HG03469 (cell line): ENCODE measurements around the gene MRTFB.
"Not testable (repeated sequence)": the region's sequence is repeated elsewhere in the genome, so short reads cannot be mapped to it uniquely, and the experiment has no call there.

Experiments
- ATAC-seq: cut with Tn5 transposase; IDR thresholded peaks from one replicate; pipeline ENCODE4 v1.9.1; 2021; ENCODE audit warnings: mild to moderate bottlenecking, moderate library complexity, moderate number of reproducible peaks; ENCODE audit not compliant: unreplicated experiment

Gene MRTFB

GRCh38 chr16:14181371-14182050 lies 110.4 kb downstream of the MRTFB start:
- no peak for ATAC-seq

DNA sequence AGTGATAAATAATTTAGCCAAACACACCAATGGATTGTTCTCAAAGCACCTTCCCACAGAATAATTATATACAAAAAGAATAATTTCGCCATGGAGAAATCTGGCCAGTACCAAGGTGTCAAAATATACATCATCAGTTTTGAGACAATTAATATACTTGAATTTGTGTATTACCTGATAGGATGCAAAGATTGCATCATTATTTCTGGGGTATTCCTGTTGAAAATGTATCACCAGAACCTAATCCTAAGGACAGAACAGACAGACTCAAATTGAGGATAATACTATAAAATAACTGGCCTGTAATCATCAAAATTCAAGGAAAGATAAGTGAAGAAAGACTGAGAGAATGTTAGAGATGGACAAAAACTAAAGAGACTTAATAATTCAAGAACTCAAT lies 111.9 kb downstream of the MRTFB start:
- no peak for ATAC-seq

DNA sequence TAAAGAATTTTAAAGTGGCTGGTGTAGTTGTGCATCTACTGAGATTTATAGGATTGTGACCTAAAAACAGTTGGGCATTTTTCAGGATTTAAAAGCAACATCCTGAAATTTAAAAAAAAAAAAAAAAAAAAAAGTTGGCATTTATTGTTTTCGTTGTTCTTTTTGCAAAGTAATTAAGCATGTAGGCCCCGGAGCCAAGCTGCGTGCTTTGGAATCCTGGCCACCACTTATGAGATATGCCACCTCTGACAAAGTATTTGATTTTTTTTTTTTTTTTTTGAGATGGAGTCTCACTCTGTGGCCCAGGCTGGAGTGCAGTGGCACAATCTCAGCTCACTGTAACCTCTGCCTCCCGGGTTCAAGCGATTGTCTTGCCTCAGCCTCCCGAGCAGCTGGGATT lies 112.8 kb downstream of the MRTFB start:
- ATAC-seq: not testable (repeated sequence)

DNA sequence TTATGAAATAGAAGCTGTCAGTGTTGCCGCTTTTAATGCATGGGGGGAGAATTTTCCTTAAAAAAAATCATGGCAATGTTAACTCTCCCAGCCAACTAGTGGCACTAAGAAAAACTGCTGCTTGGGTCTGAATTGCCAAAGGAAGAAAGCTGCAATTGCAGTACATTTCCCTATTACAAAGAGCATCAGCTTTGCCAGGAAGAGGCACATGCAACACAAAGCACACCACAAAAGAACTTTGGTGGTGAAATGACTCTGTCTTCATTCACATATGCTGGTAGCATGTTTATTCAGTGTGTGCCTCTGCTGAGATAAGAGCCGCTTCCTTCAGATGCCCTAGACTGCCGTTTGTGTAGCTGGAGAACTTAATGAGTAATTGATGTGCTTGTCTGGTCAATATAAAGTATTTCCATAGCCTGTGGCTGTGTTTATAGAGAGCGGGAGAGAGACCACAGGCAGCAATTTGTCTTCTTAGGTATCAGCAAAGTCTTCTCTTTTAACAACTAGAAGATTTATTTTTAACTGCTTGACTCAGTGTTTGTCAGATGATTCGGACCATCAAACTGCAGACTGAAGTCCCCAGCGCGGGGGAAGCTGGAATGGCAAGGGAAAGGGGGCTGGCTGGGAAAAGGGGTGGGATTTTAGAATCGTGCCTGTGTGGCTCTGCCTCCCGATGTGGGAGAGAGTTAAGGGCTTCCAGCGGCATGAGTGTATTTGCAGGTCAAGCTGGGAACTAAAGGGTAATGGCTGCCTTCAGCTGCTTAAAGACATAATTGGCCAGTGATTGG lies 115.1 kb downstream of the MRTFB start:
- ATAC-seq: no peak

- no peak for ATAC-seq
These were observed 115.7 kb downstream of the MRTFB start for GRCh38 chr16:14186795-14187221.

- no peak for ATAC-seq
These were observed 116.6 kb downstream of the MRTFB start for GRCh38 chr16:14187517-14188338.

DNA sequence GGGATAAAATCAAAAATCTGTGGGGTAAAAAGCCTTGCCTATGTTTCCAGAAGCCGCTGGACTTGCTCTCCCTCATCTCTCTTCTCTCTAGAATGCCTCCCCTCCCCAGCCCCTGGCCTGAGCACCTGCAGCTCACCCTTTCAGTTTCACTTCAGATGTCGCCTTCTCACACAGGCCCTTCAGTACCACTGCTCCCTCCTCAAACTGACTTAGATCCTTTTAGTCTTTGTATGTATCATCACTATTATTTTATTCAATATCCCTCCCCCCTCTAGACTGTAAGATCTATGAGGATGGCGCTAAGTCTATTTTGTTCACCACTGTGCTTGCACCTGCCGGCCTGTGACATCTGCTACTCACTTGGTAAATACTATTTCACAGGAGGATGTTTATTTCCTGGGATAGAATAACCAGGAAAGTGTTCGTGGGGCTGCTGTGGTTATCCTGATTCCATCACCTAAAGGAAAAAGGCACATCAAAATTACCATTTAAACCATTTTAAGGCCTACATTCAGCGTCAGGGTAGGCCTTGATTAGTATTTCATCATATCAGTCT lies 122.3 kb downstream of the MRTFB start:
- ATAC-seq: no peak

DNA sequence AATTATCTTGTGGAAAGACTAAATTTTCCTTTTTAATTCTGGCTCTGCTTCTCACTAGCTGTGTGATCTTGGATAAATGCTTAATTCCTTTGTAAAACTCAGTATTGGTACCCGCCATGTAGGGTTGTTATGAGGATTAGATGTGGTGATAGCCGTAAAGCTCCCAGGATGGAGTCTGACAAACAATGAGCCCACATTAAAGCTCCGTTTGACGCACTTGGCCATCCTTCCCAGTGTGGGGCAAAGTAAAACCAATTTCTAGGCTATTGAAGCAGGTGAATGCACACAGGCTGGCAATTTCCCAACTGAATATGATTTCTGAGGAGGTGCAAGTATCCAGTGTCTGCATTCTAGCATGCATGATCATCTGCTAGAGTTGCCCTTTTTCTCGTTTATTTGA lies 123.6 kb downstream of the MRTFB start:
- no peak for ATAC-seq

- ATAC-seq: no peak
These were observed 124.9 kb downstream of the MRTFB start for GRCh38 chr16:14196011-14196410.

GRCh38 chr16:14196539-14196938 lies 125.4 kb downstream of the MRTFB start:
- ATAC-seq: no peak

DNA sequence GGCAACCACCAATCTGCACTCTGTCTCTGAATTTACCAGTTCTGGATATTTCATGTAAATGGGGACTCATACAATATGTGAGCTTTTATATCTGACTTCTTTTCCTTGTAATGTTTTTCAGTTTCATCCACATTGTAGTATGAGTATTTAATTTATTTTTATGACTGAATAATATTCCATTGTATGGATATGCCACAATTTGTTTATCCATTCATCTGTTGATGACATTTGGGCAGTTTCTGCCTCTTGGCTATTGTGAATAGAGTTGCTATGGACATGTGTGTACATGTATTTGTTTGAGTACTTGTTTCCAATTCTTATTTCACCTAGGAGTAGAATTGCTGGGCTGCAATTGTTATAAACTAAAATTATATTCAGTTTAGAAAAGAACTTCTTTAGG lies 126.9 kb downstream of the MRTFB start:
- no peak for ATAC-seq

- ATAC-seq: no peak
These were observed 127.5 kb downstream of the MRTFB start for GRCh38 chr16:14198572-14198971.

DNA sequence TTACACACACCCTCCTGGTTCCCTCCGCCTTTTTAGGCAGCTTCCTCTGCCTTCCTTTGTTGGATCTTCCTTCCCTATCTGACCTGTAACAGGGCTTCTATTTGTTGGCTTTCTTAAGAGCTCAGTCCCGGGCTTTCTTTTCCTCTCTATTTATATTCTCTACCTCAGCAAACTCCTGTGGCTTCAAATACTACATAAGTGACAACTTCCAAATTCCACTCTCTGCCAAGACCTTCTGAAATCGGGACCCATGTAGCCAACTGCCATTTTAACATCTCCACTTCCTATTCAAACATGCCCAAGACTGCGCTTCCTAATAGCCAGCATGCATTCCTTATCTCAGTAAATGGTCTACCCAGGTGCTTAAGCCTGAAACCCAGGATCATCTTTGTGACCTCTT lies 128.1 kb downstream of the MRTFB start:
- ATAC-seq: no peak

DNA sequence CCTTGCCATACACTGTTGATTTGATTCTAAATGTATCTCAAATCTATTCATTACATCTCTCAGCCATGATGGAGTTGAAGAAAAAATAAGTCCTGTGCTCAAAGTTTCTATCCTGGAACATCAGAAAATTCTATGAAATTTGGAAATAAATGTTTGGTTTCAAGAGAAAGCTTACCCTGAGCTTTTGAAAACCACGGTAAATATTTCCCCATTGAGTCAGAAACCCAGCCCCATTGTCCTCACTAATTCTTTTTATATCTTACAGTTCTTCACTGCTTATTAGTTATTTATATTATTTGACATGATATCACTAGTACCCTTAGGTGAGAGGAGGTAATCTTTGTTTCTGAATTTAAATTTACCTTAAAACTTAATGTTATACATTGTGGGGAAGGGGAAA lies 128.5 kb downstream of the MRTFB start:
- no peak for ATAC-seq

DNA sequence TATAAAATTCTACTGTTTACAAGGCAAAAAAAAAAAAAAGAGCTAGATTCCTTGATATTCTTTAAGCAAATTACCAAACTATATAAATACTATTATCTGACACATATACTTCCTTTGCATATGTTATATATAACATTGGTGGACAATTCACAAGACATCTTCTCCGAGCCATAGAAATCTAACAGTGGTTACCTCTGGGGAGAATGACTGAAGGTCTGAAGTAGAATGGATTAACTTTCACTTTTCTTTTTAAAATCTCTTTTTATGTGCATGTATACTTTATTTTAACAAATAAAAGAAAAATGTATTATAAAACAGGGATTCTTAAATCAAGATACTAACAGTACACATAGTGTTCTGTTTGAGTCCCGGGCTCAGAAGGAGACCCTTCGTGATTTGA lies 131.0 kb downstream of the MRTFB start:
- ATAC-seq: no peak

- no peak for ATAC-seq
These were observed 131.6 kb downstream of the MRTFB start for GRCh38 chr16:14202697-14203096.

DNA sequence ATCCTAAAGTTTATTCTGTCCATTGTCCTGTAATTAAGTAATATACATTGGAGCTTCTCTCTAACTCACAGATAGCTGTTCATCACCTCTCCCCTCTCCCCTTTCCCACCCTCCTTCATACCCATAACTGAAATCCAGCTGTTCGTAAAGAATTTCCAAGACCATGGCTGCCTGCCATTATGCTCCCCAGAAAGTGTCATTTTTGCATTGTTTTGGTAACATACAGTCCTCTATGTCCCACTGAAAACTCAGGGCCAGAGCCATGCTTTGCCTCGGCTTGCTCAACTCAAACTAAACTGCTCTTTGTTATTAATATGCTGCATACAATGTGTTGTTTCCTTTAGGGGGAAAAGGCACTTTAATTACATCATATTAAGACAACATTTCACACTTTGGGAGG lies 132.0 kb downstream of the MRTFB start:
- ATAC-seq: no peak

DNA sequence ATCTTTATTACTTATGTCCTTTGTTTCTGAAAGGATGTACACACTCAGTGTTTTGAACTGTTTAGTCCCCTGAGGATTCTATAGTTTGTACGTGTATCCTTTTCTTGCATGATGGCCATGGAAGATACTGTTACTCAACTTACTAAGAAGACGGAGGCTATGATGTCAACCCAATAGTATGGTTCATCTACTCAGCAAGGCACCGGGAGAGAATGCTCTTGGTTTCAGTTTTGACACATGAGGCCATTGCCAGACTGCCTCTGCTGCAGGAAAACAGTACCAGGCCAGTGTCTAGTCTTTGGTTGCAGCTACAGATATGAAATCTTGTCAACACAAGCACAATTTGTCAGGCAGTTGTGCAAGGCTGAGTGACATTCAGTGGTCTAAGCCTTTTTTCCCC lies 134.5 kb downstream of the MRTFB start:
- ATAC-seq: no peak

GRCh38 chr16:14211856-14212543 lies 140.9 kb downstream of the MRTFB start:
- no peak for ATAC-seq

DNA sequence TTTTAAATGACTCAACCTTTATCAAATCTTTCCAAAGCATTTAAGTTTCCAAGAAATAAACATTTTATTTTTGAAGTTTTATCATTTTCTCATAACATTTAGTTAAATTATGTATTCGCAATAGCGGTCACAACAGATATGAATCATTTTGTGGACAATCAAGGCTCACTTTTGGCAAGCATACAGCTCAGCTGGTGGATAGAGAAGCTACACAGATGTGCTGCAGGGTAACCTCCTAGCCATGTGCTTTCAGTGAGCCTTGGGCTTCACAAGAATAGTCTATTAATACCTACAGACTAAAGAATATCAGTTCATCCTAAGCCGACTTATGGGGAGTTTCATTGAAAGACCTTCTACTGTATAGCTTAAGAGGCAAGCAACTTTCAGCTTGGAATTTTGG lies 144.8 kb downstream of the MRTFB start:
- no peak for ATAC-seq

- no peak for ATAC-seq
These were observed 148.9 kb downstream of the MRTFB start for GRCh38 chr16:14219983-14220382.
